Activated CD8-positive, alpha-beta memory T cell treated with anti-CD3 and anti-CD28 coated beads, Interleukin-2, amount 50 U/mL, for 4 hours (primary cell): ENCODE results near the gene SLC3A2.
"Not testable (repeated sequence)": the region's sequence is repeated elsewhere in the genome, so short reads cannot be mapped to it uniquely, and the experiment has no call there.

ENCODE experiments used
- DNase-seq: peaks from one replicate; pipeline ENCODE4 v3.0.0-alpha.2; 2020

The SLC3A2 gene

DNA sequence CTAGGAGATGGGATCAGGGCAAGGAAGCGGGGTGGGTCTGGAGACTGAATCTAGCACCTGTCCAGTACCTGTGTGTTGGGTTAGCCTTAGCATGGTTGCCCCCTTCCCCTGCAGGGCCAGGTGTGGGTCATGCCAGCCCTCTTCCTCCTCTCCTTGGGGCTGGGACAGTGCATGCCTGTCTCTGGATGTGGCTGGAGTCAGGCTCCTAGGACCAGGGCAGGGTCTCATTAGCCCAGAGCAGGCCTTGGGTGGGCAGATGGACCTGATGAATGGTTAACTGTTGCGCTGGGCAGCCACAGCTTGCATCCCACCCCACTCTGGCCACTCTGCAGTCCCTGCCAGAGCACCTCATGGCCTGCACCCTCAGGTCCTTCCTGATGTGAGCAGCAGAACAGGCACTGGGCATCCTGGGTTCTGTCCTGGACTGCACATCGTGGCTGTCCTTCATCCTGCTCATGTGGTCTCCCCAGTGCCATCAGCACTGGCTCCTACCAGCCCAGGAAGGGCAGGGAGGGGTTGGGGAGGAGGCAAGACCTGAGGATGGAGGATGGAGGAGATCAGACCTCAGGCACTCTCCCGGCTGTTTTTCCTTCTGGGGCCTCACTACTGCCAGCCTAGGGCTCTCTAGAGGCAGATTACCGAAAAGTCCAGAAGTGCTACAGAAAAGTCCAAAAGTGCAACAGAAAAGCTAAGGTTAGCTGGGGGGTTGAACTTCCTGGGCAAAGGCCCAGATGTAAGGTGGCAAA is 53.2 kb downstream of the SLC3A2 start:
- no peak for DNase-seq

DNA sequence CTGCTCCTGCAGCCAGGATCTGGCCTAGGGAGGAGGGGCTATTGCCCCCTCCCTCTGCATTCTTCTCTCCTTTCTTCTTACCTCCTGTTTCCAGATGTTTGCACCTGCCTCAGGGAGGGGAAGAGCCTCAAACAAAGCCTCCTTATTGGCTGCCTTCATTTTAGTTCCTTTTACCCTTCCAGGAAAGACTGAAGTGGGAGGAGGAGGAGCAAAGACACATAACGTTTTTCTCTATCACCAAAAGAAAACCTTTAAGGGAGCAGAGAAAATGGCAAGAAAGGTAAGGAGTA is 53.7 kb downstream of the SLC3A2 start:
- no peak for DNase-seq

DNA sequence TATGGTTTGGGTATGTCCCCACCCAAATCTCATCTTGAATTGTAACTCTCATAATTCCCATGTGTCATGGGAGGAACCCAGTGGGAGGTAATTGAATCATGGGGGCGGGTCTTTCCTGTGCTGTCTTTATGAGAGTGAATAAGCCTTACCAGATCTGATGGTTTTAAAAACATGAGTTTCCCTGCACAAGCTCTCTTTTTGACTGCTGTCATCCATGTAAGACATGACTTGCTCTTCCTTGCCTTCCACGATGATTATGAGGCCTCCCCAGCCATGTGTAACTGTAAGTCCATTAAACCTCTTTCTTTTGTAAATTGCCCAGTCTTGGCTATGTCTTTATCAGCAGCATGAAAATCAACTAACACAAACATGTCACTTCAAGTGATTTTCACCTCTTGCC is 56.8 kb downstream of the SLC3A2 start:
- DNase-seq, result not testable (repeated sequence)
